H1 (cell line): ENCODE results near the gene L3MBTL4. TPM values are rescaled to one million over a fixed set of nuclear protein-coding genes. Genes with fewer than 3 reads are reported as not detected.

Source experiments
- CTCF ChIA-PET: fragments of 300-600 bp; sonication (Branson Sonifier 250); formaldehyde crosslinking; loops from one replicate; lab custom pipeline; 2021; ENCODE audit not compliant: partially characterized antibody; lab: Charles Lee
- POLR2A ChIA-PET: fragments of 300-600 bp; sonication (Branson Sonifier 250); formaldehyde crosslinking; loops from one replicate; lab custom pipeline; 2021; ENCODE audit warnings: inconsistent platforms; ENCODE audit not compliant: partially characterized antibody; lab: Charles Lee
- DNase-seq, 2 experiments: peaks; one replicate each; pipeline versions ENCODE4 v3.0.0 to v3.0.0-alpha.2; 2010 to 2022; ENCODE audit warnings: low spot score in 2 of 2, low read depth in 1 of 2, mixed read lengths in 1 of 2
- FAIRE-seq: peaks from 2 replicates; lab custom pipeline; 2011; peaks lifted over from hg19 to GRCh38; lab: Jason Lieb, UNC
- H2AFZ ChIP-seq: 2 replicates; pipeline ENCODE4 v1.8.1; 2012; ENCODE audit warnings: low read length, inconsistent platforms
- H2AK5ac ChIP-seq: 2 replicates; pipeline ENCODE4 v1.6.1; 2013; ENCODE audit warnings: low read depth, low read length
- H2BK120ac ChIP-seq: replicated peaks from 2 replicates; pipeline ENCODE3; 2013; ENCODE audit warnings: low read depth, low read length, inconsistent platforms
- H2BK12ac ChIP-seq: 2 replicates; pipeline ENCODE4 v1.6.1; 2013; ENCODE audit warnings: low read depth, low read length
- H2BK15ac ChIP-seq: 2 replicates; pipeline ENCODE4 v1.6.1; 2013; ENCODE audit warnings: low read length
- H2BK20ac ChIP-seq: 2 replicates; pipeline ENCODE4 v1.6.1; 2013; ENCODE audit warnings: low read length
- H2BK5ac ChIP-seq: 2 replicates; pipeline ENCODE4 v1.6.1; 2013; ENCODE audit warnings: low read depth, low read length
- H3K14ac ChIP-seq: 2 replicates; pipeline ENCODE4 v1.6.1; 2013; ENCODE audit warnings: inconsistent platforms; ENCODE audit not compliant: insufficient read length
- H3K18ac ChIP-seq: 2 replicates; pipeline ENCODE4 v1.6.1; 2013; ENCODE audit warnings: low read length; ENCODE audit errors: extremely low read depth
- H3K23ac ChIP-seq: 2 replicates; pipeline ENCODE4 v1.6.1; 2013; ENCODE audit warnings: inconsistent platforms; ENCODE audit not compliant: insufficient read length
- H3K23me2 ChIP-seq: 2 replicates; pipeline ENCODE4 v1.6.1; 2013; ENCODE audit warnings: low read depth, low read length
- H3K27ac ChIP-seq: 2 replicates; pipeline ENCODE4 v1.6.1; 2011; ENCODE audit warnings: low read depth, low read length, inconsistent platforms
- H3K27me3 ChIP-seq, 4 experiments: replicated peaks in 1 of 4; 1 replicate in 1 of 4; 2 replicates in 3 of 4; pipeline versions ENCODE4 v1.6.1 to v1.8.1; 2011 to 2013; ENCODE audit warnings: low read length in 3 of 4, mild to moderate bottlenecking in 3 of 4, inconsistent platforms in 2 of 4, mixed read lengths in 2 of 4, moderate library complexity in 1 of 4; ENCODE audit not compliant: control insufficient read depth in 3 of 4, insufficient read depth in 3 of 4; ENCODE audit errors: extremely low read depth in 1 of 4
- H3K36me3 ChIP-seq, 4 experiments: 2 replicates each; pipeline versions ENCODE4 v1.6.1 to v1.8.1; 2011 to 2013; ENCODE audit warnings: mild to moderate bottlenecking in 4 of 4, low read length in 3 of 4, moderate library complexity in 2 of 4, control low read depth in 1 of 4, inconsistent platforms in 1 of 4; ENCODE audit not compliant: insufficient read depth in 4 of 4, control insufficient read depth in 2 of 4
- H3K4ac ChIP-seq: replicated peaks from 2 replicates; pipeline ENCODE3; 2013; ENCODE audit warnings: low read length, low read depth, mixed read lengths, inconsistent platforms; ENCODE audit not compliant: insufficient read length
- H3K4me1 ChIP-seq, 4 experiments: replicated peaks in 1 of 4; 1 replicate in 1 of 4; 2 replicates in 3 of 4; pipeline versions ENCODE4 v1.6.1 to v1.8.1; 2011 to 2013; ENCODE audit warnings: low read length in 3 of 4, inconsistent platforms in 2 of 4, mixed read lengths in 1 of 4; ENCODE audit not compliant: insufficient read depth in 4 of 4, control insufficient read depth in 3 of 4
- H3K4me2 ChIP-seq, 2 experiments: 2 replicates each; pipeline versions ENCODE4 v1.6.1 to v1.8.1; 2011 to 2013; ENCODE audit warnings: low read depth in 2 of 2, low read length in 2 of 2, control low read depth in 1 of 2, inconsistent platforms in 1 of 2, mild to moderate bottlenecking in 1 of 2; ENCODE audit not compliant: insufficient read depth in 1 of 2
- H3K4me3 ChIP-seq, 4 experiments: fragments of 200-600, 300-600 bp in 1 of 4; sonication (generic), shearing (Covaris generic), sonication (Bioruptor Twin) in 1 of 4; 2 replicates each; pipeline versions ENCODE4 v1.5.1 to v1.8.1; 2011 to 2016; ENCODE audit warnings: low read length in 4 of 4, low read depth in 3 of 4, control low read depth in 2 of 4, inconsistent platforms in 2 of 4, mild to moderate bottlenecking in 2 of 4, mixed read lengths in 1 of 4, moderate library complexity in 1 of 4; ENCODE audit not compliant: insufficient read depth in 2 of 4; ENCODE audit errors: extremely low read depth in 1 of 4
- H3K56ac ChIP-seq: replicated peaks from 2 replicates; pipeline ENCODE3; 2013; ENCODE audit warnings: low read depth, mild to moderate bottlenecking, mixed read lengths, low read length, inconsistent platforms; ENCODE audit not compliant: insufficient read length
- H3K79me1 ChIP-seq: 2 replicates; pipeline ENCODE4 v1.6.1; 2013; ENCODE audit warnings: low read depth, low read length, control low read depth
- H3K79me2 ChIP-seq, 2 experiments: 2 replicates each; pipeline versions ENCODE4 v1.6.1 to v1.8.1; 2012 to 2013; ENCODE audit warnings: low read length in 2 of 2, mild to moderate bottlenecking in 2 of 2, inconsistent platforms in 1 of 2; ENCODE audit not compliant: insufficient read depth in 2 of 2, control insufficient read depth in 1 of 2
- H3K9ac ChIP-seq, 4 experiments: replicated peaks in 1 of 4; 1 replicate in 1 of 4; 2 replicates in 3 of 4; pipeline versions ENCODE4 v1.6.1 to v1.8.1; 2011 to 2013; ENCODE audit warnings: low read depth in 3 of 4, low read length in 3 of 4, control low read depth in 2 of 4, mild to moderate bottlenecking in 2 of 4, moderate library complexity in 2 of 4, inconsistent platforms in 1 of 4; ENCODE audit errors: extremely low read depth in 1 of 4
- H3K9me3 ChIP-seq, 2 experiments: 2 replicates each; pipeline versions ENCODE4 v1.6.1 to v1.8.1; 2012 to 2013; ENCODE audit warnings: mild to moderate bottlenecking in 2 of 2, moderate library complexity in 2 of 2, control low read depth in 1 of 2, inconsistent platforms in 1 of 2, low read depth in 1 of 2, low read length in 1 of 2, mixed read lengths in 1 of 2; ENCODE audit not compliant: insufficient read depth in 2 of 2
- H4K20me1 ChIP-seq, 2 experiments: replicated peaks in 1 of 2; 2 replicates each; pipeline versions ENCODE3 to v1.8.1; 2011 to 2013; ENCODE audit warnings: inconsistent platforms in 2 of 2, low read length in 2 of 2, mild to moderate bottlenecking in 1 of 2; ENCODE audit not compliant: insufficient read depth in 2 of 2, control insufficient read depth in 1 of 2
- H4K5ac ChIP-seq: 2 replicates; pipeline ENCODE4 v1.6.1; 2013; ENCODE audit warnings: low read length, low read depth, mixed read lengths, inconsistent platforms; ENCODE audit not compliant: insufficient read length
- H4K8ac ChIP-seq: 2 replicates; pipeline ENCODE4 v1.8.0; 2013; ENCODE audit warnings: mild to moderate bottlenecking, moderate library complexity, low read length, inconsistent platforms; ENCODE audit not compliant: insufficient read depth; ENCODE audit errors: extremely low read depth
- H4K91ac ChIP-seq: replicated peaks from 2 replicates; pipeline ENCODE3; 2013; ENCODE audit warnings: low read length, mixed read lengths, inconsistent platforms; ENCODE audit not compliant: insufficient read length
- ASH2L ChIP-seq: fragments of 200-600, 300-600 bp; sonication (generic); IDR thresholded peaks from one replicate; pipeline ENCODE4 v1.7.1; 2017; ENCODE audit warnings: low read length
- CBX5 ChIP-seq: fragments of 300-800, 300-1000 bp; sonication (generic); IDR thresholded peaks from 2 replicates; pipeline ENCODE4 v1.7.1; 2016; ENCODE audit warnings: antibody characterized with exemption, low read length, low read depth
- CHD1 ChIP-seq: IDR thresholded peaks from 2 replicates; pipeline ENCODE4 v1.6.1; 2012; ENCODE audit warnings: low read depth, low read length, improper control_type of control experiment
- KDM1A ChIP-seq: fragments of 200-600, 300-600 bp; sonication (generic); IDR thresholded peaks from 2 replicates; pipeline ENCODE4 v1.7.1; 2016; ENCODE audit warnings: mild to moderate bottlenecking, low read length, borderline replicate concordance
- KDM5A ChIP-seq: fragments of 200-600 bp; IDR thresholded peaks from 2 replicates; pipeline ENCODE4 v1.7.1; 2012; ENCODE audit warnings: mild to moderate bottlenecking, low read length, inconsistent platforms, mixed read lengths
- NRF1 ChIP-seq: IDR thresholded peaks from 2 replicates; pipeline ENCODE4 v1.6.1; 2011; ENCODE audit warnings: mild to moderate bottlenecking, low read depth, low read length, improper control_type of control experiment
- PHF8 ChIP-seq: fragments of 200-600 bp; sonication (generic); conservative IDR thresholded peaks from 2 replicates; pipeline ENCODE4 v1.7.1; 2012; ENCODE audit warnings: low read depth, mild to moderate bottlenecking, inconsistent platforms, low read length, moderate library complexity
- RAD21 ChIP-seq, 2 experiments: IDR thresholded peaks in 1 of 2; conservative IDR thresholded peaks in 1 of 2; 2 replicates each; pipeline ENCODE4 v1.6.1; 2011; ENCODE audit warnings: low read depth in 2 of 2, low read length in 2 of 2, improper control_type of control experiment in 1 of 2, inconsistent platforms in 1 of 2, mild to moderate bottlenecking in 1 of 2, moderate library complexity in 1 of 2
- SIX5 ChIP-seq: IDR thresholded peaks from 2 replicates; pipeline ENCODE4 v1.6.1; 2011; ENCODE audit warnings: mild to moderate bottlenecking, low read depth, low read length
- TEAD4 ChIP-seq: IDR thresholded peaks from 2 replicates; pipeline ENCODE4 v1.6.1; 2012; ENCODE audit warnings: low read depth, low read length, inconsistent platforms, mixed read lengths
- YY1 ChIP-seq: IDR thresholded peaks from 2 replicates; pipeline ENCODE4 v1.6.1; 2011; ENCODE audit warnings: low read depth, mild to moderate bottlenecking, low read length
- WGBS, 2 experiments: shearing (Covaris generic) in 1 of 2; methylation state at CpG; one replicate each; pipeline versions ENCODE4 v1.1.6 to v1.1.7; 2013 to 2015; ENCODE audit warnings: low lambda C conversion rate in 2 of 2, mixed read lengths in 2 of 2, inconsistent platforms in 1 of 2, low coverage in 1 of 2, missing lambda C conversion rate in 1 of 2; ENCODE audit not compliant: insufficient replicate concordance in 2 of 2, insufficient coverage in 1 of 2, insufficient read length in 1 of 2; ENCODE audit errors: extremely low coverage in 1 of 2, missing lambda C conversion rate in 1 of 2; 5-methylcytosine and 5-hydroxymethylcytosine counted together
- polyA plus RNA-seq, 7 experiments: library from polyadenylated mRNA; depleted of rRNA in 3 of 7; stranded (reverse) in 5 of 7; unstranded in 2 of 7; fragments of >200 nt in 5 of 7; fragments of 200-250 nt in 2 of 7; gene quantifications; 1 replicate in 5 of 7; 2 replicates in 1 of 7; 4 replicates in 1 of 7; pipeline versions ENCODE4 v1.2.1 to v1.2.3, GENCODE V29; 2011 to 2013; ENCODE audit warnings: missing spikeins in 2 of 7, mixed read lengths in 2 of 7
- total RNA-seq: library from RNA; stranded (reverse); fragmentation: NEBNext Ultra II Directional; extraction: Animal tissue kit (Norgen Biotek cat#: 25700); gene quantifications from 2 replicates; pipeline ENCODE4 v1.2.1, GENCODE V29; 2021
- TF ChIP-seq, protein P1 (sequence below), 3 experiments: IDR thresholded peaks; 1 replicate in 2 of 3; 2 replicates in 1 of 3; pipeline versions ENCODE4 v1.5.1 to v1.6.1; 2011; ENCODE audit warnings: low read length in 3 of 3, mild to moderate bottlenecking in 3 of 3, inconsistent platforms in 2 of 3, low read depth in 1 of 3, moderate library complexity in 1 of 3; ENCODE audit not compliant: insufficient read depth in 1 of 3; ENCODE audit errors: control extremely low read depth in 1 of 3

Gene L3MBTL4
- total and polyA plus RNA-seq, 2 of the 8 experiments (the other 6 are each of a cell fraction or from before 2014, with no cell fraction given): 1.0 to 2.1 TPM

DNA sequence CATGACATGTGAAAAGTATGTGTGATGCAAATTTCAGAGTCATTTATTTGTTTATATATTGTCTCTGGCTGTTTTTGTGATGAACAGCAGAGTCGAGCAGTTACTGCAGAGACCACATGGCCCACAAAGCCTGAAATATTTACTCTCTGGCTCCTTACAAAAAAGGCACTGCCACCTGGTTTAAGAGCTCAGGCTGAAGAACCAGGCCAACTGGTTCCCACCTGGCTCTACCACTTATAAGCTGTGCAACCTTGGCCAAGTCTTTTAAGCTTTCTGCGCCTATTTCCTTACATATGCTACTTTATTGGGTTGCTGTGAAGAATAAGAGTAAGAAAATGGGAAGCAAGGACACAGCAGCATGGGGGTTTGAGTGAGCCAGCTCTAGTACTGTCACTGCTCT is 207.6 kb downstream of the L3MBTL4 start:
- no peak overlapping the region for H4K8ac ChIP-seq
- WGBS, 2 experiments: 89% methylated on average over 2 of the region's 2 CpGs; no CpG with 5 or more reads in 1 of the 2 experiments
- TF ChIP-seq RAD21 (IDR thresholded peaks at IDR 0.05 in 1 of 2, conservative IDR thresholded peaks at IDR 0.05 in 1 of 2; ENCODE audit: low read depth in 2 of 2, low read length in 2 of 2) (no peak), YY1 (no peak), CHD1 (no peak), SIX5 (no peak), KDM5A (no peak), CBX5 (no peak), KDM1A (no peak), TEAD4 (no peak), NRF1 (no peak), ASH2L (no peak), PHF8 (no peak)
- TF ChIP-seq, protein P1, sequence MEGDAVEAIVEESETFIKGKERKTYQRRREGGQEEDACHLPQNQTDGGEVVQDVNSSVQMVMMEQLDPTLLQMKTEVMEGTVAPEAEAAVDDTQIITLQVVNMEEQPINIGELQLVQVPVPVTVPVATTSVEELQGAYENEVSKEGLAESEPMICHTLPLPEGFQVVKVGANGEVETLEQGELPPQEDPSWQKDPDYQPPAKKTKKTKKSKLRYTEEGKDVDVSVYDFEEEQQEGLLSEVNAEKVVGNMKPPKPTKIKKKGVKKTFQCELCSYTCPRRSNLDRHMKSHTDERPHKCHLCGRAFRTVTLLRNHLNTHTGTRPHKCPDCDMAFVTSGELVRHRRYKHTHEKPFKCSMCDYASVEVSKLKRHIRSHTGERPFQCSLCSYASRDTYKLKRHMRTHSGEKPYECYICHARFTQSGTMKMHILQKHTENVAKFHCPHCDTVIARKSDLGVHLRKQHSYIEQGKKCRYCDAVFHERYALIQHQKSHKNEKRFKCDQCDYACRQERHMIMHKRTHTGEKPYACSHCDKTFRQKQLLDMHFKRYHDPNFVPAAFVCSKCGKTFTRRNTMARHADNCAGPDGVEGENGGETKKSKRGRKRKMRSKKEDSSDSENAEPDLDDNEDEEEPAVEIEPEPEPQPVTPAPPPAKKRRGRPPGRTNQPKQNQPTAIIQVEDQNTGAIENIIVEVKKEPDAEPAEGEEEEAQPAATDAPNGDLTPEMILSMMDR (IDR thresholded peaks at IDR 0.05; ENCODE audit: control extremely low read depth in 1 of 3, insufficient read depth in 1 of 3, low read depth in 1 of 3, low read length in 3 of 3): no peak

More for the DNA sequence above, 207.6 kb downstream of the L3MBTL4 start:
- Histone ChIP-seq H2BK20ac (no peak overlapping the region), H3K9ac (no peak overlapping the region), H3K23me2 (no peaks in the 10 kb centered on the region), H4K91ac (no peak overlapping the region), H2BK120ac (no peak overlapping the region), H3K4me1 (peaks cover 0 to 5% (median 2%) of the 10 kb centered on the region in 4 experiments; a peak in 2 of 7 replicates), H3K23ac (no peak overlapping the region), H3K79me2 (no peaks in the 10 kb centered on the region), H2BK5ac (no peak overlapping the region), H3K27ac (no peak overlapping the region), H3K4ac (no peak overlapping the region), H2BK12ac (no peak overlapping the region), H3K9me3 (no peaks in the 10 kb centered on the region), H4K20me1 (no peaks in the 10 kb centered on the region), H3K79me1 (no peaks in the 10 kb centered on the region), H3K56ac (no peak overlapping the region), H3K4me3 (no peak overlapping the region), H2AFZ (0 out of 2 replicates have a peak overlapping the region, but pooled peaks have one; percentile 51), H3K27me3 (no peaks in the 10 kb centered on the region; a peak in 1 of 7 replicates), H3K36me3 (no peaks in the 10 kb centered on the region), H3K4me2 (no peak overlapping the region), H3K14ac (no peak overlapping the region), H2AK5ac (no peak overlapping the region), H4K5ac (no peak overlapping the region), H2BK15ac (no peak overlapping the region), H3K18ac (no peak overlapping the region)
- DNase-seq (no peak), FAIRE-seq (no peak)
- ChIA-PET CTCF (interaction anchor here (0.8 to 2.3 kb wide), 4 partner anchors 8 to 339 kb away, joined by 3 to 17 read pairs (median 4); no protein-coding TSS in a partner anchor), POLR2A (no interaction called here)
